Kidney (tissue), 14 donors: ENCODE results near the gene UBE3C. TPM values are rescaled to one million over a fixed set of nuclear protein-coding genes. Genes with fewer than 3 reads are reported as not detected.

Experiments
- DNase-seq, 5 donors: peaks; one replicate each; pipeline ENCODE4 v3.0.0-alpha.2; 2013 to 2020
- FAIRE-seq: peaks from 2 replicates; lab custom pipeline; 2012; peaks lifted over from hg19 to GRCh38; lab: Jason Lieb, UNC
- H3K27ac ChIP-seq, 2 donors: one replicate each; pipeline ENCODE4 v1.7.0; 2013; ENCODE audit warnings: low read depth in 2 of 2, low read length in 2 of 2, inconsistent platforms in 1 of 2
- H3K27me3 ChIP-seq: one replicate; pipeline ENCODE4 v1.7.1; 2013; ENCODE audit warnings: low read length, inconsistent platforms; ENCODE audit not compliant: control insufficient read depth, insufficient read depth
- H3K36me3 ChIP-seq, 3 donors: one replicate each; pipeline versions ENCODE4 v1.7.0 to v1.7.1; 2013; ENCODE audit warnings: low read length in 3 of 3, control low read depth in 1 of 3, inconsistent platforms in 1 of 3; ENCODE audit not compliant: insufficient read depth in 3 of 3, control insufficient read depth in 2 of 3
- H3K4me1 ChIP-seq, 3 donors: one replicate each; pipeline versions ENCODE4 v1.7.0 to v1.7.1; 2013; ENCODE audit warnings: low read length in 3 of 3, inconsistent platforms in 1 of 3, low read depth in 1 of 3; ENCODE audit not compliant: control insufficient read depth in 2 of 3, insufficient read depth in 2 of 3
- H3K4me3 ChIP-seq, 3 donors: one replicate each; pipeline versions ENCODE4 v1.7.0 to v1.8.1; 2013; ENCODE audit warnings: low read length in 3 of 3, control low read depth in 1 of 3, inconsistent platforms in 1 of 3
- H3K9ac ChIP-seq, 3 donors: one replicate each; pipeline versions ENCODE4 v1.7.0 to v1.7.1; 2013; ENCODE audit warnings: low read length in 3 of 3, control low read depth in 1 of 3, inconsistent platforms in 1 of 3
- H3K9me3 ChIP-seq, 3 donors: one replicate each; pipeline versions ENCODE4 v1.7.0 to v1.7.1; 2013; ENCODE audit warnings: low read length in 3 of 3, control low read depth in 1 of 3, inconsistent platforms in 1 of 3; ENCODE audit not compliant: control insufficient read depth in 2 of 3, insufficient read depth in 1 of 3
- CTCF ChIP-seq: IDR thresholded peaks from 3 replicates; pipeline ENCODE4 v1.5.1; 2012; ENCODE audit warnings: mild to moderate bottlenecking, moderate library complexity, borderline replicate concordance; ENCODE audit not compliant: insufficient read depth; ENCODE audit errors: extremely low read depth
- intact Hi-C: fragments of 100-400 bp; cut with DNase I; formaldehyde crosslinking; loops from one replicate; pipeline ENCODE4 v1.11.1; 2022
- polyA plus RNA-seq: library from polyadenylated mRNA; stranded (reverse); fragments of 350-450 nt; fragmentation: Illumina TruSeq; extraction: RNeasy Lipid Tissue Mini Kit (QIAGEN cat#74804); gene quantifications from one replicate; pipeline ENCODE4 v1.2.3, GENCODE V29; 2014; ENCODE audit warnings: low read depth, low replicate concordance; ENCODE audit not compliant: insufficient read depth
- total RNA-seq: library from RNA; stranded (reverse); fragmentation: NEBNext Ultra II Directional; extraction: Animal tissue kit (Norgen Biotek cat#: 25700); gene quantifications from one replicate; pipeline ENCODE4 v1.2.1, GENCODE V29; 2021
- donor health status: control.
- donor health status: control.
- donor health status: control.
- donor health status: control.
- donor health status: control.
- donor health status: DM: yes; HTN: yes; CAD: no.
- donor health status: Normal renal cell carcinoma (clear cell type).

Gene UBE3C
- total and polyA plus RNA-seq, 2 donors from 2014 or later: 20.9 to 58.5 TPM

- no peak for DNase-seq
- no peaks in the 10 kb centered on the region for H3K4me1 ChIP-seq
- intact Hi-C loops: no loop called here
- H3K27ac ChIP-seq: no peak overlapping the region
- TF ChIP-seq CTCF: no peak
- no peak for FAIRE-seq
- no peaks in the 10 kb centered on the region for H3K9me3 ChIP-seq
- H3K9ac ChIP-seq: no peak overlapping the region
- no peak overlapping the region for H3K4me3 ChIP-seq
- H3K36me3 ChIP-seq: no peaks in the 10 kb centered on the region
- H3K27me3 ChIP-seq: no peaks in the 10 kb centered on the region
Observed at GRCh38 chr7:157313645-157314044, 174.9 kb downstream of the UBE3C start.

GRCh38 chr7:157318015-157318706 lies 179.4 kb downstream of the UBE3C start:
- FAIRE-seq: no peak
- Histone ChIP-seq H3K9me3 (no peaks in the 10 kb centered on the region), H3K27ac (no peak overlapping the region), H3K36me3 (no peaks in the 10 kb centered on the region), H3K27me3 (no peaks in the 10 kb centered on the region), H3K4me3 (no peak overlapping the region), H3K4me1 (no peaks in the 10 kb centered on the region), H3K9ac (no peak overlapping the region)
- DNase-seq: no peak
- intact Hi-C loops: no loop called here
- TF ChIP-seq CTCF: no peak

Other genes with a start within 250 kb of the UBE3C start
- 82.6 TPM for gene LMBR1, start 245.7 kb upstream of the UBE3C start, total RNA-seq
- 19.6 TPM for gene LMBR1, start 245.7 kb upstream of the UBE3C start, polyA plus RNA-seq
- gene NOM1, start 189.2 kb upstream of the UBE3C start, total RNA-seq: 17.6 TPM
- gene NOM1, start 189.2 kb upstream of the UBE3C start, polyA plus RNA-seq: 5.8 TPM
- gene MNX1, start 128.3 kb upstream of the UBE3C start, total RNA-seq: 1.1 TPM
- gene MNX1, start 128.3 kb upstream of the UBE3C start, polyA plus RNA-seq: not detected
- 74.5 TPM for gene DNAJB6, start 198.1 kb downstream of the UBE3C start, total RNA-seq
- gene DNAJB6, start 198.1 kb downstream of the UBE3C start, polyA plus RNA-seq: 86.8 TPM